Measurements from ENCODE around the gene CACNA2D3. TPM values are rescaled to one million over a fixed set of nuclear protein-coding genes. Genes with fewer than 3 reads are reported as not detected.

Gene CACNA2D3
- total RNA-seq, 3 donors from 2014 or later, result not detected

DNA sequence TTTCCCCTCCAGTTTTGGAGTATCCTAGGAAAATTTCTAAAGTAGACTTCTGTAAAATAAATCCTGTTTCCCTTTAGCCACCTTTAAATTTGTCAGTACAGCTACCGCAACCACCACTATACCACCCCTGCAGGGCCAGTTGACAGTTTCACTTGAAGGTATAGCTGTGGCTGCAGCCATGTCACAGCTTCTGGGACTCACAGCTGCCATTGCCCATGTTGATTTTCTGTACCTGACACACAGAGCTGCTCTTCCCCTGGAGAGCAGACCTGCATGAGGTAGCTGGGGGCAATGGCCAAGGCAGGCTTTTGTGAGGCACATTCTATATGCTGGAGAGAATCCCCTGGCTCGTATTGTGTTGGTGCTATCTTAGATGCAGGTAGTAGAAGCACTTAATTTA, 460.1 kb downstream of the CACNA2D3 start:
- no peaks in the 10 kb centered on the region for H3K27me3 Mint-ChIP-seq (ENCODE audit: low read depth)
- no peaks in the 10 kb centered on the region for H3K9me3 Mint-ChIP-seq
- no peaks in the 10 kb centered on the region for H3K36me3 Mint-ChIP-seq (ENCODE audit: insufficient read depth)
- DNase-seq, result no peak
- no peaks in the 10 kb centered on the region for H3K4me1 Mint-ChIP-seq (ENCODE audit: low read depth)
- H3K4me3 Mint-ChIP-seq, result no peak overlapping the region
- no peak for ATAC-seq

DNA sequence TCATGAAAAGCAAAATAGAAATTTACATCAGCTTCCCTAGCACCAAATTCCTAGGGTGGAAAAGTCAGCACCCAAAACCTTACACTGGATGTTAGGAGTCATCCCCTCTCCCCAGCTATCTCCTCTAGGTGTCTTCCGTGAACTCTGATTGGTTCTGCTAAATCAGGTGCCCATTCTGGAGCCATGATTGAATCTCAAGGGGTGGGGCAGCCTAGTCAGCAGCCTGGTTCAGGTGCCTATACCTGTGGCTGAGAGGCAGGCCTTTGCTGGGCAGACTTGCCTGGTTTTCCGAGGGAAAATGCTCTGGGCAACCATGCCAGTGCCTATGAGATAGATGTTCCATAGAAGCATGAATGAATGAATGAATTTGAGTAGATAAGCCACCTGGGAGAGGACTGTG, 468.8 kb downstream of the CACNA2D3 start:
- H3K4me1 Mint-ChIP-seq (ENCODE audit: low read depth), result no peaks in the 10 kb centered on the region
- DNase-seq, result no peak
- H3K36me3 Mint-ChIP-seq (ENCODE audit: insufficient read depth), result no peaks in the 10 kb centered on the region
- H3K4me3 Mint-ChIP-seq, result no peak overlapping the region
- H3K9me3 Mint-ChIP-seq, result no peaks in the 10 kb centered on the region
- H3K27me3 Mint-ChIP-seq (ENCODE audit: low read depth), result no peaks in the 10 kb centered on the region
- no peak for ATAC-seq

DNA sequence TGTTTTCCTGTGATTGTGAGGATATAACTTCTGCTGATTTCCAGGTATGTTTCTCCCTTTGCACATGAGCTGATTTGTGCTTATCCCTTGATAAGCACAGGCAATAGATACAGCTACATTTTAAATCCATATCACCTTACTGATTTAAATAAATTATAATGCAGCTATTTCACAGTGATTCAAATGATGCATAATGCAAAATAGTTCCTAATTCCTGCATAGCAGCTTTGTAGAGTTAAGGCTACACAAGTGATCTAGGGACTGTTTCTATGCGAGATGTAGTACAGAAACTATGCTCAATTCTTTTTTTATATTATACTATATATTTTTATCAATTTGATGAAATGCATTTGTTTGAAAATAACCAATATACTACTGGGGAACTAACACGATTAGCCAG, 471.3 kb downstream of the CACNA2D3 start:
- H3K36me3 Mint-ChIP-seq (ENCODE audit: insufficient read depth), result no peaks in the 10 kb centered on the region
- no peak for DNase-seq
- ATAC-seq, result no peak
- H3K9me3 Mint-ChIP-seq, result no peaks in the 10 kb centered on the region
- no peak overlapping the region for H3K4me3 Mint-ChIP-seq
- H3K27me3 Mint-ChIP-seq (ENCODE audit: low read depth), result peaks cover 2% of the 10 kb centered on the region
- H3K4me1 Mint-ChIP-seq (ENCODE audit: low read depth), result no peaks in the 10 kb centered on the region

DNA sequence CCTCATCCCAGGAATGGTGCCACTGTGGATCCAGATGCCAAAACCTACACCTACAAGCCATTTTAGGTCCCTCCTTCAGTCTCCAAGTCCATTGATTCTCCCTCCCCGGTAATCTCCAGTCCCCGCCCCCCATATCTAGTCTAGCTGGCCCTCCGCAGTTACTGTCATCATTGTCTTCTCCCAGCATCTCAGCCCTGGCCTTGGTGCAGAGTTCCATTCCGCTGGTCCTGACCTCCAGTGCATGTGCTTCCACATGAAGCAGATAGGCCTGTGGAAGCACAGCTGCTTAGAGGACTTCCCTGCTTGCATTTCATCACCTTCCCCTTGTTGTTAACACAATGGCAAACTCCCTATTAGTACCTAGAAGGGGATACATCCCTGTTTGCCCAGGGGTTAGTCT, 473.7 kb downstream of the CACNA2D3 start:
- no peak overlapping the region for H3K4me3 Mint-ChIP-seq
- ATAC-seq, result no peak
- no peaks in the 10 kb centered on the region for H3K4me1 Mint-ChIP-seq (ENCODE audit: low read depth)

DNA sequence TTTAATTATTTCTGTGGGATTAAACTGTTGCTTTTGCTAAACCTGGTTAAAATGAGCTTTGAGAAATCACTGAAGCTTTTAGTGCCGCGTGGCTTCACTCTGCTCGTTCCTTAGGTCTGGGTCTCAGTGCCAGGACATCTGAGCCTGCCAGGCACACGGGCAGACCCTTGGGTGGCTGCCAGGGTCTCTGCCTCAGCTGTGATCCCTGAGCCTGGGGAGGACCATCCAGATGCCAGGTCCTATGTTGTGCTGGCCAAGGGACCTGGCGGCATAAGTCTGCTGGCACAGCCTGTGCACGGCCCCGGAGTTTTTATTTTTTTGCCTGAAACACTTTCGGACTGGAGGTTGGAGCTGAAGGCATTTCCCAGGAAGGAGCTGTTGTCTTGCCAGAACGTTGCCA, 477.4 kb downstream of the CACNA2D3 start:
- no peaks in the 10 kb centered on the region for H3K4me1 Mint-ChIP-seq (ENCODE audit: low read depth)
- no peaks in the 10 kb centered on the region for H3K36me3 Mint-ChIP-seq (ENCODE audit: insufficient read depth)
- H3K9me3 Mint-ChIP-seq, result no peaks in the 10 kb centered on the region
- peaks cover 2% of the 10 kb centered on the region for H3K27me3 Mint-ChIP-seq (ENCODE audit: low read depth)
- DNase-seq (no peak), ATAC-seq (no peak)
- H3K4me3 Mint-ChIP-seq, result no peak overlapping the region

More for the DNA sequence above, 473.7 kb downstream of the CACNA2D3 start:
- Mint-ChIP-seq H3K36me3 (ENCODE audit: insufficient read depth) (no peaks in the 10 kb centered on the region), H3K27me3 (ENCODE audit: low read depth) (peaks cover 2% of the 10 kb centered on the region), H3K9me3 (no peaks in the 10 kb centered on the region)
- no peak for DNase-seq

DNA sequence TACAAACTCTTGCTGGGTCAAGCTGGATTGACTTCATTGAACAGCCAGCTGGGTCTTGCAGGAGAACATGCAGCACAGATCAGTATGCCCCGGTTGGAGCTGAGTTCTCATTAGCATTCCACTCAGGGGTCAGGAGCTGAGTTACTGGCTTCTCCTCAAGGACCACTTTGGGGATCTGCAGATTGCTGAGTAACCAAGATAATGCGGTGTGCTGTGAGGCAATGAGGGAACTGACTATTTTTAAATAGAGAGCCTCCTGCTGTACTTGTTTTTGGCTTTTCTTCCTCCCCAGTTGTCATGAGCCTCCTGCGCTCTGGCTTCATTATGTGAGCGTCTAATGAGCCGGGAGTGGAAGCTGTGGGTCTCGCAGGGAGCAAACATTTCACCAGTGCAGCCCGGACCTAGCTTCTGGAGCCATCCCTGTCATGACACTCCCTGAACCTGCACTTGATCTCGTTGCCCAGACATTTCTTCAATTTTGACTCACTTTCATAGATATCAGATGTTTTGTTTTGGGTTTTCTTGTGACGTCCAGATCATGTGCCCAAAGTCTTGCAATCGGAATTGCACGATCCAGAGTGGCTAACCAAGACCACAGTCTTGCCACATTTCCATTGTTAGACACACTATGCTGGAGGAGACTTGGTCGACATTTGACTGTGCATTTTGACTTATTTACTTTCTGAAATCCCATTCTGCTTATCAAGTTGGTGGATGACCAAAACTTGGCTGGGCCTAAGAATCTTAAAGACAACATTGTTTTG, 478.3 kb downstream of the CACNA2D3 start:
- Mint-ChIP-seq H3K4me1 (ENCODE audit: low read depth) (no peaks in the 10 kb centered on the region), H3K4me3 (no peak overlapping the region), H3K9me3 (no peaks in the 10 kb centered on the region), H3K36me3 (ENCODE audit: insufficient read depth) (no peaks in the 10 kb centered on the region), H3K27me3 (ENCODE audit: low read depth) (peaks cover 2% of the 10 kb centered on the region)
- ATAC-seq (no peak), DNase-seq (no peak)

DNA sequence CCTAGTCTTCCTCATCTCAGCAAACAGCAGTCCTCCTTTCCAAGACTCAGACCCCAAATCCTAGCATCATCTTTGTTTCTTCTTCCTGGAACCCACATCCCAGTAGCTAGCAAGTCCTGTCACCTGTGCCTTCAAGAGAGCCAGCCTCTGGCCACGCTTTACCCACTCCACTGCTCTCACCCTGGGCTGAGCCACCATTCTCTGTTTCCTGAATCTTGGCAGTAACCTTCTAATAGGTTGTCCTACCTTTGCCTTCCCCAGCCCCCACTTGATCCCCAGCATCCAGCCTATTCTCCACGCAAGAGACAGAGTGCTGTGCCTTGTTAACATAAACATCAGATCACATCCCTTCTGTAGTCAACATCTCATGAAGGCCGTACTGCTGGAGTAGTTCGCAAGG, 482.1 kb downstream of the CACNA2D3 start:
- H3K4me1 Mint-ChIP-seq (ENCODE audit: low read depth), result no peaks in the 10 kb centered on the region
- DNase-seq, result no peak
- no peaks in the 10 kb centered on the region for H3K36me3 Mint-ChIP-seq (ENCODE audit: insufficient read depth)
- ATAC-seq, result no peak
- peaks cover 7% of the 10 kb centered on the region for H3K9me3 Mint-ChIP-seq
- H3K4me3 Mint-ChIP-seq, result no peak overlapping the region
- H3K27me3 Mint-ChIP-seq (ENCODE audit: low read depth), result no peaks in the 10 kb centered on the region

DNA sequence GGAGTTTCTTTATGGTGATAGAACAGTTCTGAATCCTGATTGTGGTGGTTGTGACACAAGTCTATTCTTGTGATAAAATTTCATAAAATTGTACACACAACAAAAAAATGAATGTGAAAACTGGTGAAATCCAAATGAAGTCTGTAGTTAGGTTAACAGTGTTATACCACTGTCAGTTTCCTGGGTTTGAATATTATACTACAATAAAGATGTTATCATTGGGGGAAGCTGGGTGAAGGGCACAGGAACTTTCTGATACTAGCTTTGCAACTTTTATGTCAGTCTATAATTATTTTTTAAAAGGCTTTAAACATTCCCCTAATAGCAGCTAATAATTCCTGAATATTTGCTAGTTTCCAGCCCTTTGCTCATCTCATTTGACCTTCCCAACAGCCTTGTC, 485.7 kb downstream of the CACNA2D3 start:
- Mint-ChIP-seq H3K27me3 (ENCODE audit: low read depth) (no peaks in the 10 kb centered on the region), H3K4me3 (no peak overlapping the region), H3K9me3 (peaks cover 7% of the 10 kb centered on the region), H3K4me1 (ENCODE audit: low read depth) (no peaks in the 10 kb centered on the region), H3K36me3 (ENCODE audit: insufficient read depth) (no peaks in the 10 kb centered on the region)
- DNase-seq, result no peak
- no peak for ATAC-seq

DNA sequence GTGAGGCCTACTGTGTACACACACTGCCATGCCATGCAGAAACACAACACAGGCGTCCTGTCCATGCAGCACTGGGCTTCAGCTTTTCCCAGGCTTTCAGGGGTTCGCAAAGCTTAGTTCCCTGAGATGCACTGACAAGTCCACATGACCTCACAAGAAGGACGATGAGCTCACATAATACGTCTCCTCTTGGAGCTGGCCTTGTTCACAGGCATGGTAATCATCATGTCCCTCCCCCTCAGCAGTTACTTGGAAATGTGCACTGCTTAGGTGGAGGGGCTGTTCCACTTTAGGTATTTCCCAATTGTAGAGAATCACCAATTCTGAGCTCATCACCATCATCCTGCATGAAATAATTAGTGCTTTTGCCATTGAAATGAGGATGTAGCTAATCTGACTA, 496.7 kb downstream of the CACNA2D3 start:
- Mint-ChIP-seq H3K36me3 (ENCODE audit: insufficient read depth) (no peaks in the 10 kb centered on the region), H3K27me3 (ENCODE audit: low read depth) (no peaks in the 10 kb centered on the region), H3K4me1 (ENCODE audit: low read depth) (no peaks in the 10 kb centered on the region), H3K4me3 (no peak overlapping the region), H3K9me3 (no peaks in the 10 kb centered on the region)
- no peak for DNase-seq
- no peak for ATAC-seq

DNA sequence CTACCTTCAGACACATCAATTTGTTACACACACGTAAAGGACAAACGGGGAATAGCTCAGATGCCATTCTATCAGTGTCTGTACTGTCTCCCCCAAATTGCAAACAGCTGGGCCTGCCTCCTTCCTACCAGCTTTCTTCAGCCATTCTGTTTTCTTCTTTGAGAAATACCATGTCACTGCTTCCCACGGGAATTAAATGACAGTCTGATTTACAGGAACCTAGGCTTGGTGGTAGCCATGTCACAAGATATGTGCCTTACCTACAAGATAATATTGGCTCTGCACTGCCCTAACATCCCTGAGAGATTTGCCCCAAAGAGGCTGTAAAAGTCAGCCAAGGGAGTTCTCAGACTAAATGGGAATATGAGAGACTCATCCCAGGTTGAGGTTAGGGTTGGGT, 497.2 kb downstream of the CACNA2D3 start:
- no peak overlapping the region for H3K4me3 Mint-ChIP-seq
- no peaks in the 10 kb centered on the region for H3K27me3 Mint-ChIP-seq (ENCODE audit: low read depth)
- H3K36me3 Mint-ChIP-seq (ENCODE audit: insufficient read depth), result no peaks in the 10 kb centered on the region
- no peak for DNase-seq
- no peak for ATAC-seq
- H3K9me3 Mint-ChIP-seq, result no peaks in the 10 kb centered on the region
- H3K4me1 Mint-ChIP-seq (ENCODE audit: low read depth), result no peaks in the 10 kb centered on the region

DNA sequence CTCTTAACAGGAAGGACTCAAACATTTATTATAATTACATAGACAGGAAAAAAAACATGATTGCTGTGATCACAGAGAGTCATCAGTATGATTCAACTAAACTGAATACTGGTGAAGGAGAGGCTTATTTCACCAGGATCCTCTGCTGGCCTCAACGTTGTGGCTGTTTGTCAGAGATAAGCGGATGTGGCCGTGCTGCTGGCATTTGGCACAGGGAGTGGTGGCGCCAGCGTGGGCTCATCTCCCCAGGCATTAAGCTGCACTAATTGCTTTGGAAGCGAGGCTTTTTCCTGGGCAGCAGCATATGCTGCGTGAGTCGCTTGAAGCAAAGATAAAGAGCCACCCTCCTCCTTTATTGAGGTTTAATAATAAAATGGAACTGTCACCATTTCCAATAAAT, 498.8 kb downstream of the CACNA2D3 start:
- H3K36me3 Mint-ChIP-seq (ENCODE audit: insufficient read depth), result no peaks in the 10 kb centered on the region
- DNase-seq (no peak), ATAC-seq (no peak)
- no peak overlapping the region for H3K4me3 Mint-ChIP-seq
- H3K27me3 Mint-ChIP-seq (ENCODE audit: low read depth), result no peaks in the 10 kb centered on the region
- no peaks in the 10 kb centered on the region for H3K4me1 Mint-ChIP-seq (ENCODE audit: low read depth)
- no peaks in the 10 kb centered on the region for H3K9me3 Mint-ChIP-seq

DNA sequence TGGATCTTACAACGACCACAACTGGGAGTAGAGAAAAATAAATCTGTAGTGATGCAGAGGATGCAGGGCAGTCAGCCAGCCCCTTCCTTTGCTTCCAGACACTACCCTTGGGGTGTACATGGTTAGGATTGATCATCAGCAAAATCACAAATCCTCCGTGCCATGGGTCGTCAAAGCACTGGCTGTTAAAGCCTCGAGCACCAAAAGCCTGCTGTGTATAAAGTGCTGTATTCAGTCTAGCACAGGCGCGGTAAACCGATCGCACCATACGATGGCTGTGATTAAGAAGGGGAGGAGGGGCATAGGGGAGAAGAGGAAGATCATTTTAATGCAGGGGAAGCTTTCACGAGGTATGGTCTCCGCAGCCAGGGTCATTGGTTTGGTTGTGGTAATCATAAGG, 500.3 kb downstream of the CACNA2D3 start:
- no peaks in the 10 kb centered on the region for H3K4me1 Mint-ChIP-seq (ENCODE audit: low read depth)
- H3K9me3 Mint-ChIP-seq, result no peaks in the 10 kb centered on the region
- DNase-seq, result no peak
- H3K27me3 Mint-ChIP-seq (ENCODE audit: low read depth), result no peaks in the 10 kb centered on the region
- no peaks in the 10 kb centered on the region for H3K36me3 Mint-ChIP-seq (ENCODE audit: insufficient read depth)
- ATAC-seq, result no peak
- no peak overlapping the region for H3K4me3 Mint-ChIP-seq

DNA sequence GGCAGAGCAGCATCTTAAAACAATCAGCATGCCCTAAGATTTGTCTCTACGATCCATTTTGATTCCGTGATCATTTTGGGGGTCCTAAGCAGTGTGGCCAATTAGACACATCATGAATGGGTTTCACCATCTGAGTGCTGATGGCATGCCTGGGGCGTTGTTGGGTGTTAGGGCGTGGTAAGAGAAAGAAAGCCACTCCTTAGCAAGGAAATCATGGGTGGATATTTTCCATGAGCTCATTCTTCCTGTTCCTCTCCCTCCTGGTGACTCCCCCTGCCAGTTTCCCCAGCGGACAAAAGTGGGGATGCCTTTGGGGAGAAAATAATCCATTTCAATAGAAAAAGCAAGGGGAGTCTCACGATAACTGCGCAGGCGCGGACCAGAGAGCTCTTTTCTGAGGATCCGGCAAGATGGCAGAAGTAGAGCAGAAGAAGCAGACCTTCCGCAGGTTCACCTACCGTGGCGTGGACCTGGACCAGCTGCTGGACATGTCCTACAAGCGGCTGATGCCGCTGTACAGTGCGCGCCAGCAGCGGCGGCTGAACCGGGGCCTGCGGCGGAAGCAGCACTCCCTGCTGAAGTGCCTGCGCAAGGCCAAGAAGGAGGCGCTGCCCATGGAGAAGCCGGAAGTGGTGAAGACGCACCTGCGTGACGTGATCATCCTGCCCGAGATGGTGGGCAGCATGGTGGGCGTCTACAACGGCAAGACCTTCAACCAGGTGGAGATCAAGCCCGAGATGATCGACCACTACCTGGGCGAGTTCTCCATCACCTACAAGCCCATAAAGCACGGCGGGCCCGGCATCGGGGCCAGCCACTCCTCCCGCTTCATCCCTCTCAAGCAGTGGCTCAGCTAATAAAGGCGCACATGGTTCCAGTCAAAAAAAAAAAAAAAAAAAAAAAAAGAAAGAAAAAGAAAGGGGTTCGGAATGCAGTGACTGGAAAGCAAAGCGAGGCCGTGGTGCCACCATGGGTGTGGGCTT, 503.7 kb downstream of the CACNA2D3 start:
- no peaks in the 10 kb centered on the region for H3K36me3 Mint-ChIP-seq (ENCODE audit: insufficient read depth)
- no peaks in the 10 kb centered on the region for H3K27me3 Mint-ChIP-seq (ENCODE audit: low read depth)
- H3K4me3 Mint-ChIP-seq, result no peak overlapping the region
- no peak for DNase-seq
- ATAC-seq, result no peak
- no peaks in the 10 kb centered on the region for H3K9me3 Mint-ChIP-seq
- no peaks in the 10 kb centered on the region for H3K4me1 Mint-ChIP-seq (ENCODE audit: low read depth)

DNA sequence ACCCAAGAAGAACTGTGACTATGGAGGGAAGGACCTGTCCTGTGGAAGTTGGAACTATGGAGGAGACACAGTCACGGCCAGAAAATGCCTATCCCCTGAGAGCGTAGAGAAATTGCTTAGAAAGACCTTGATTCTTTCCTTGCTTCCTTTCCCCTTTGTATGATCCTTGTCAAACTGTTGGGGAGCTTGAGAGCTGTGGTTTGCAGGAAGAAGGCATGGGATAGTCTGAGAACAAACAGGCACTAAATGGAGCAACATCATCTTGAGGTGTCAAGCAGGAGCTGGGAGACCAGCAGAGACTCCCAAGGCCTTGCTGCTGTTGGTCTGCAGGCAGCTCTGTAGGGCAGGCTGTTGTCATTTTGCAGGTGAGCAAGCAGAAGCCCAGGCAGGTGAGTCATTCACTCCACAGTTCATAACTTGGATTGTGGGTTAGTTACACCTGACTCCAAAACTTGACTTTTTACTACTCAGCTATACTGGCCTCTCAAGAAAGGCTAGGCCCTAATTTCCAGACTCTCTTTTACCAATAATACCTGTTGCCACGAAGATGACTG, 506.6 kb downstream of the CACNA2D3 start:
- no peaks in the 10 kb centered on the region for H3K36me3 Mint-ChIP-seq (ENCODE audit: insufficient read depth)
- no peak overlapping the region for H3K4me3 Mint-ChIP-seq
- no peaks in the 10 kb centered on the region for H3K27me3 Mint-ChIP-seq (ENCODE audit: low read depth)
- ATAC-seq, result no peak
- H3K4me1 Mint-ChIP-seq (ENCODE audit: low read depth), result no peaks in the 10 kb centered on the region
- no peak for DNase-seq
- H3K9me3 Mint-ChIP-seq, result no peaks in the 10 kb centered on the region

All from activated T-cell treated with anti-CD3 and anti-CD28 coated beads, Interleukin-2, amount 50 U/mL, for 4 hours (primary cell).